Right lobe of liver (tissue), 6 donors: ENCODE measurements around the gene TSC22D3. TPM values are rescaled to one million over a fixed set of nuclear protein-coding genes. Genes with fewer than 3 reads are reported as not detected.

Experiments
- ATAC-seq, 4 donors: fragments of 200-7000 bp; cut with Tn5 transposase; one replicate each; pipeline ENCODE4 v1.9.1; 2020; ENCODE audit warnings: mild to moderate bottlenecking in 4 of 4, moderate library complexity in 4 of 4
- DNase-seq, 3 donors: peaks; one replicate each; pipeline ENCODE4 v3.0.0-alpha.2; 2020
- H3K27ac ChIP-seq, 3 donors: fragments of 200-600 bp; one replicate each; pipeline ENCODE4 v1.8.0; 2022
- H3K27me3 ChIP-seq, 2 donors: fragments of 200-600 bp; one replicate each; pipeline ENCODE4 v1.8.0; 2022
- H3K36me3 ChIP-seq, 4 donors: fragments of 200-600 bp; sonication (generic) in 1 of 4; one replicate each; pipeline versions ENCODE4 v1.5.1 to v1.8.0; 2017 to 2022; ENCODE audit warnings: control low read depth in 1 of 4
- H3K4me1 ChIP-seq, 4 donors: fragments of 200-600 bp; sonication (generic) in 1 of 4; one replicate each; pipeline versions ENCODE4 v1.5.1 to v1.8.0; 2017 to 2022; ENCODE audit warnings: control low read depth in 1 of 4
- H3K4me3 ChIP-seq, 3 donors: fragments of 200-600 bp; one replicate each; pipeline ENCODE4 v1.8.0; 2022
- H3K9me3 ChIP-seq, 4 donors: fragments of 200-600 bp; sonication (generic) in 1 of 4; one replicate each; pipeline versions ENCODE4 v1.5.1 to v1.8.0; 2017 to 2022; ENCODE audit warnings: control low read depth in 1 of 4
- POLR2A ChIP-seq: fragments of 450-650 bp; IDR thresholded peaks from one replicate; pipeline ENCODE4 v1.6.1; 2017; ENCODE audit warnings: antibody characterized with exemption, mild to moderate bottlenecking
- WGBS: methylation state at CpG from one replicate; pipeline ENCODE4 v1.1.6; 2018; ENCODE audit warnings: low coverage, low lambda C conversion rate; ENCODE audit not compliant: insufficient coverage; ENCODE audit errors: missing lambda C conversion rate; 5-methylcytosine and 5-hydroxymethylcytosine counted together
- intact Hi-C, 2 donors: fragments of 100-400 bp; cut with DNase I; formaldehyde crosslinking; loops; one replicate each; pipeline versions ENCODE4 v1.11.2 to v1.14.1; 2022
- total RNA-seq, 6 experiments: library from RNA; depleted of rRNA in 2 of 6; stranded (reverse); fragments of >200 nt in 2 of 6; fragmentation: NEBNext Ultra II Directional in 3 of 6; extraction: Animal tissue kit (Norgen Biotek cat#: 25700) in 3 of 6; gene quantifications; one replicate each; pipeline versions ENCODE4 v1.1.0 to v1.2.4, GENCODE V29; 2016 to 2023
- TF ChIP-seq, protein P1 (sequence below), 4 donors: fragments of 200-600 bp in 3 of 4; fragments of 450-650 bp in 1 of 4; IDR thresholded peaks; one replicate each; pipeline versions ENCODE4 v1.5.1 to v1.8.0; 2016 to 2022; ENCODE audit warnings: antibody characterized with exemption in 4 of 4, mild to moderate bottlenecking in 2 of 4
- donor health status: DM: no; HTN: yes; CAD: no.
- donor health status: DM: no; HTN: no; CAD: no.
- donor health status: DM: no; HTN: no; CAD: no.
- donor health status: DM: no; HTN: yes; CAD: no.
- donor health status: DM: no; HTN: yes; CAD: no.

Gene TSC22D3
- total RNA-seq, 6 experiments from 2014 or later, result 7.4 to 118 (median 60.3) TPM

DNA sequence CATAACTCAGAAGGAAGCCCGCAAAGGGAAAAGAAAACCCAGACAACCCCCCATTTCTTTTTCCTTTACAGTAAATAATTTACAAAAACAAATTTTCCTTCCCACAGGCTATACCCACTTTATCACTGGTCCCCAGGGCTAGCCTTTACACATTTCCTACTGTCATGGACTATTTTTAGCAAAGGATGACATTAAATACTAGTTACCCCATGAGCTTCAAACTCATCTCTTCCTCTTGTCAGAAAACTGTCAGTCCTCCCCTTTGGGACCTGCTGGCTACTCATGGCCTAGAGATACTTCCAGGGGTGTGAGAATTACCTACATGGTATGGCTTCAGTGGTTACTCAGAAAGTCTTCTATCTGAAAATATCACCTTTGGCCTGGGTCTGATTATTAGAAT lies 11.9 kb downstream of the TSC22D3 start:
- DNase-seq (no peak), ATAC-seq (no peak)
- intact Hi-C loops, result no loop called here
- Histone ChIP-seq H3K36me3 (no peaks in the 10 kb centered on the region), H3K27ac (no peak overlapping the region), H3K27me3 (no peaks in the 10 kb centered on the region), H3K9me3 (no peaks in the 10 kb centered on the region), H3K4me3 (no peak overlapping the region), H3K4me1 (no peaks in the 10 kb centered on the region)
- TF ChIP-seq POLR2A, result no peak
- TF ChIP-seq, protein P1, sequence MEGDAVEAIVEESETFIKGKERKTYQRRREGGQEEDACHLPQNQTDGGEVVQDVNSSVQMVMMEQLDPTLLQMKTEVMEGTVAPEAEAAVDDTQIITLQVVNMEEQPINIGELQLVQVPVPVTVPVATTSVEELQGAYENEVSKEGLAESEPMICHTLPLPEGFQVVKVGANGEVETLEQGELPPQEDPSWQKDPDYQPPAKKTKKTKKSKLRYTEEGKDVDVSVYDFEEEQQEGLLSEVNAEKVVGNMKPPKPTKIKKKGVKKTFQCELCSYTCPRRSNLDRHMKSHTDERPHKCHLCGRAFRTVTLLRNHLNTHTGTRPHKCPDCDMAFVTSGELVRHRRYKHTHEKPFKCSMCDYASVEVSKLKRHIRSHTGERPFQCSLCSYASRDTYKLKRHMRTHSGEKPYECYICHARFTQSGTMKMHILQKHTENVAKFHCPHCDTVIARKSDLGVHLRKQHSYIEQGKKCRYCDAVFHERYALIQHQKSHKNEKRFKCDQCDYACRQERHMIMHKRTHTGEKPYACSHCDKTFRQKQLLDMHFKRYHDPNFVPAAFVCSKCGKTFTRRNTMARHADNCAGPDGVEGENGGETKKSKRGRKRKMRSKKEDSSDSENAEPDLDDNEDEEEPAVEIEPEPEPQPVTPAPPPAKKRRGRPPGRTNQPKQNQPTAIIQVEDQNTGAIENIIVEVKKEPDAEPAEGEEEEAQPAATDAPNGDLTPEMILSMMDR (IDR thresholded peaks at IDR 0.05), result no peak
- WGBS, result 63% methylated on average over 1 of the region's 1 CpG

- Histone ChIP-seq H3K36me3 (no peaks in the 10 kb centered on the region), H3K9me3 (no peaks in the 10 kb centered on the region), H3K27ac (no peak overlapping the region), H3K4me1 (peaks cover 0 to 6% (median 0%) of the 10 kb centered on the region in 4 donors), H3K4me3 (no peak overlapping the region), H3K27me3 (no peaks in the 10 kb centered on the region)
- WGBS, result 83% methylated on average over 4 of the region's 5 CpGs
- no peak for DNase-seq
- intact Hi-C loops, result no loop called here
- no peak for ATAC-seq
- TF ChIP-seq POLR2A, result no peak
- TF ChIP-seq, protein P1 (IDR thresholded peaks at IDR 0.05), result no peak
Observed at GRCh38 chrX:107760304-107761077, 15.1 kb downstream of the TSC22D3 start.

DNA sequence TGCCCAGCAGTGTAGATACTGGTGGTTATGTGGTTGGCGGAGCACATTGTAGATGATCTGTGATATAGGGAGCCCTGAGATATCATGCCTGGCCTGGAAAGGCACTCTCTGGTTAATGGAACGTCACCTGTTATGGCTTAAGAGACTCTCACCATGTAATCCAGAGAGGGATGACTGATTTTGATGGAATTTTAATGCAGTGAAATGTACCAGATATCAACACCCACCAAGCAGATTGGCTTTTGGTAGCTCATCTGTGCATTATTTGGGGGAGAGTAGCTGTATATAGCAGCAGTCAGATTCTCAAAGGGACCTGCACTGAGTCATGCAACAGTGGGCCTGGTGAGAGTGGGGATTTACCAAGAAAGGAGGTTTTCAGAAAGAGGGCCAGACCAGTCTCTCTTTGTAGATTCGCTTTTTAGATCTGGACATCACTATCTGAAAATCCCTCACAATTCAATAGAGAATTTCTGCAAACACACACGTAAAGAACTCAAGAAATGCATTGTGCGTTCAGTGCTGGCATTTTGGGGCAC lies 17.3 kb downstream of the TSC22D3 start:
- no peaks in the 10 kb centered on the region for H3K27me3 ChIP-seq
- no peak for DNase-seq
- intact Hi-C loops, result no loop called here
- no peaks in the 10 kb centered on the region for H3K9me3 ChIP-seq
- TF ChIP-seq POLR2A, result no peak
- TF ChIP-seq, protein P1 (IDR thresholded peaks at IDR 0.05), result no peak
- peaks cover 0 to 6% (median 0%) of the 10 kb centered on the region in 4 donors for H3K4me1 ChIP-seq
- WGBS, result 56% methylated on average over 4 of the region's 5 CpGs
- H3K4me3 ChIP-seq, result no peak overlapping the region
- no peak for ATAC-seq
- H3K36me3 ChIP-seq, result no peaks in the 10 kb centered on the region
- H3K27ac ChIP-seq, result no peak overlapping the region

DNA sequence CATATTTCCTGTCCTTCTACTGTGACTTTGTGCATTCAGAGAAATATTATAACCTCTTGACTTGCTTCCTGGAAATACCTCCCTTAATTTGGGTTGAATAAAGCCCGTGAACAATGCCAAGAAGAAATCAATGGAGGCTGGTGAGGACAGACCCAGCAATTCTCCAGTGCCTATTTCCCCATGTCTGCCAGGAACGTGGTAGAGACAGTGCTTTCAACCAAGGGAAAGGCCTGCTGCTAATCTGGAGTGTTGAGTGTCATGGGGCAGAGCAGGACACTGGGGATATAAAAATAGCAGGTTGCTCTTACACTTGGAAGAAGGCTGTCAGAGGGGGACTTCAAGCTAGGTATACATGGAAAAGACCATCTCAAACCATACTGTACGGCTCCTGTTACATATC lies 19.9 kb downstream of the TSC22D3 start:
- H3K27ac ChIP-seq, result no peak overlapping the region
- H3K4me3 ChIP-seq, result no peak overlapping the region
- H3K4me1 ChIP-seq, result peaks cover 0 to 6% (median 0%) of the 10 kb centered on the region in 4 donors
- intact Hi-C loops, result no loop called here
- H3K9me3 ChIP-seq, result no peaks in the 10 kb centered on the region
- no peak for TF ChIP-seq POLR2A
- TF ChIP-seq, protein P1 (IDR thresholded peaks at IDR 0.05), result no peak
- ATAC-seq (peak; percentile 46 to 58 (median 56)), DNase-seq (no peak)
- no peaks in the 10 kb centered on the region for H3K36me3 ChIP-seq
- WGBS, result 22% methylated on average over 3 of the region's 3 CpGs
- H3K27me3 ChIP-seq, result no peaks in the 10 kb centered on the region
